MCF 10A (cell line): ENCODE results near the gene SYT5. TPM values are rescaled to one million over a fixed set of nuclear protein-coding genes. Genes with fewer than 3 reads are reported as not detected.
"Not testable (repeated sequence)": the region's sequence is repeated elsewhere in the genome, so short reads cannot be mapped to it uniquely, and the experiment has no call there.

Experiments
- BruUV-seq: library from RNA; stranded (reverse); fragments of 400-500 nt; replicated peaks from 2 replicates; lab custom pipeline; 2021; lab: Mats Ljungman, UMichigan
- CTCF ChIA-PET: fragments of 300-600 bp; sonication (Branson Sonifier 250); formaldehyde crosslinking; extraction: SDS; loops from one replicate; lab custom pipeline; 2021; ENCODE audit warnings: antibody characterized with exemption, inconsistent platforms; lab: Yijun Ruan, JAX
- POLR2A ChIA-PET: fragments of 300-600, 350-650 bp; sonication (Branson Sonifier 250); formaldehyde crosslinking; extraction: SDS; loops from one replicate; lab custom pipeline; 2020; ENCODE audit warnings: antibody characterized with exemption, inconsistent platforms; lab: Yijun Ruan, JAX
- DNase-seq: peaks from one replicate; pipeline ENCODE4 v3.0.0-alpha.2; 2018; ENCODE audit not compliant: unreplicated experiment
- H3K27ac Mint-ChIP-seq: one replicate; pipeline ENCODE4 v1.8.0; 2022; ENCODE audit warnings: mild to moderate bottlenecking, low read depth, mixed read lengths; ENCODE audit not compliant: unreplicated experiment
- H3K27me3 Mint-ChIP-seq: one replicate; pipeline ENCODE4 v1.8.0; 2022; ENCODE audit warnings: mixed read lengths; ENCODE audit not compliant: insufficient read depth, unreplicated experiment
- H3K36me3 Mint-ChIP-seq: one replicate; pipeline ENCODE4 v1.8.0; 2022; ENCODE audit warnings: mild to moderate bottlenecking, moderate library complexity, mixed read lengths; ENCODE audit not compliant: insufficient read depth, unreplicated experiment
- H3K4me1 Mint-ChIP-seq: one replicate; pipeline ENCODE4 v1.8.0; 2022; ENCODE audit warnings: mixed read lengths; ENCODE audit not compliant: insufficient read depth, unreplicated experiment
- H3K4me3 Mint-ChIP-seq: one replicate; pipeline ENCODE4 v1.8.0; 2022; ENCODE audit warnings: mild to moderate bottlenecking, moderate library complexity, mixed read lengths; ENCODE audit not compliant: unreplicated experiment
- H3K9me3 Mint-ChIP-seq: one replicate; pipeline ENCODE4 v1.8.0; 2022; ENCODE audit warnings: mixed read lengths; ENCODE audit not compliant: unreplicated experiment
- intact Hi-C: fragments of 100-400 bp; cut with micrococcal nuclease; formaldehyde crosslinking; loops from 2 replicates; pipeline ENCODE4 v1.14.1; 2022
- total RNA-seq: library from RNA; stranded (reverse); gene quantifications from 2 replicates; pipeline ENCODE4 v1.2.3, GENCODE V29; 2022
- TF ChIP-seq, protein P1 (sequence below): fragments of 200-600 bp; IDR thresholded peaks from one replicate; pipeline ENCODE4 v1.8.0; 2022; ENCODE audit warnings: antibody characterized with exemption, mild to moderate bottlenecking; ENCODE audit not compliant: unreplicated experiment

SYT5 gene
- total RNA-seq, 1 experiment from 2014 or later = not detected

DNA sequence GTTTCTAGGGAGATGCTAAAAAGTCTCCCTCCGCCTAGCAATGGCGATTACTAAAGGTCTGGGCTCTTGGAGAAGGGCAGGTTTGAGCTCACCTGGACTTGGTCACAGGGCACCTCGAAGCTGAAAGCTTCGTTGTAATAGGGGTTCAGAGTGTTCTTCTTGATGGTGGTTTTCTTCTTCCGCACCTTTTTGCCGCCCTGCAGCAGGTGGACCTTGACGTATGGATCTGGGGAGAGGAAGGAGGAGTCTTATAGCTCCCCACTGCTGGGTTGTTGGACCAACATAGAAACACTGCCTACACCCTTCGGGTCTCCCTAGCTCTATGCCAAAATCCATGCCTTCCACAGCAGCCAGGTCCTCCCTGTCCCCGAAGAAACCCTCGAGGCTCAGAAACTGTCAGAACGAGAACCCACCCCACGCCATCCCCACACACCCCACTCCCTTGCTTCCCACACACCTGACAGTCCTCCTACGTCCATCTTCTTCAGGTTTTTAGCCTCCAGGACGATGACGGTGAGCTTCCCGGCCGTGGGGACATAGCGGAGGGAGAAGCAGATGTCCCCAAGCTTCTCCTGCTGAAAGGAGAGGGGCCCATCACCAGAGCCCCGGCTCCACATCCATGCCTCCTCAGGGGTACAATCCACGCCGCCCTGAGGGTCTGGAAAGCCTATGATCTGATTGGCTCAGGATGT, 5.5 kb downstream of the SYT5 start:
- H3K4me3 Mint-ChIP-seq = peak overlapping the region; percentile 74
- TF ChIP-seq, protein P1, sequence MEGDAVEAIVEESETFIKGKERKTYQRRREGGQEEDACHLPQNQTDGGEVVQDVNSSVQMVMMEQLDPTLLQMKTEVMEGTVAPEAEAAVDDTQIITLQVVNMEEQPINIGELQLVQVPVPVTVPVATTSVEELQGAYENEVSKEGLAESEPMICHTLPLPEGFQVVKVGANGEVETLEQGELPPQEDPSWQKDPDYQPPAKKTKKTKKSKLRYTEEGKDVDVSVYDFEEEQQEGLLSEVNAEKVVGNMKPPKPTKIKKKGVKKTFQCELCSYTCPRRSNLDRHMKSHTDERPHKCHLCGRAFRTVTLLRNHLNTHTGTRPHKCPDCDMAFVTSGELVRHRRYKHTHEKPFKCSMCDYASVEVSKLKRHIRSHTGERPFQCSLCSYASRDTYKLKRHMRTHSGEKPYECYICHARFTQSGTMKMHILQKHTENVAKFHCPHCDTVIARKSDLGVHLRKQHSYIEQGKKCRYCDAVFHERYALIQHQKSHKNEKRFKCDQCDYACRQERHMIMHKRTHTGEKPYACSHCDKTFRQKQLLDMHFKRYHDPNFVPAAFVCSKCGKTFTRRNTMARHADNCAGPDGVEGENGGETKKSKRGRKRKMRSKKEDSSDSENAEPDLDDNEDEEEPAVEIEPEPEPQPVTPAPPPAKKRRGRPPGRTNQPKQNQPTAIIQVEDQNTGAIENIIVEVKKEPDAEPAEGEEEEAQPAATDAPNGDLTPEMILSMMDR = no peak
- peaks cover 17% of the 10 kb centered on the region for H3K4me1 Mint-ChIP-seq
- intact Hi-C loops = no loop called here
- peaks cover under 1% of the 10 kb centered on the region for H3K27me3 Mint-ChIP-seq
- no peak overlapping the region for H3K27ac Mint-ChIP-seq
- ChIA-PET CTCF (interaction anchor here (1.0 to 1.2 kb wide), 2 partner anchors 34 to 244 kb away, joined by 3 to 5 read pairs; no protein-coding TSS in a partner anchor), POLR2A (interaction anchor here (0.7 to 1.3 kb wide), 2 partner anchors 14 to 84 kb away, joined by 3 read pairs; partner anchors contain the start of gene PPP6R1)
- peaks cover 7% of the 10 kb centered on the region for H3K36me3 Mint-ChIP-seq
- no TSS peak for BruUV-seq
- no peak for DNase-seq
- no peaks in the 10 kb centered on the region for H3K9me3 Mint-ChIP-seq

GRCh38 chr19:55173714-55174409, 6.2 kb downstream of the SYT5 start:
- TF ChIP-seq, protein P1 = no peak
- Mint-ChIP-seq H3K36me3 (peaks cover 7% of the 10 kb centered on the region), H3K9me3 (no peaks in the 10 kb centered on the region), H3K4me1 (peaks cover 14% of the 10 kb centered on the region), H3K27me3 (no peaks in the 10 kb centered on the region), H3K4me3 (peak overlapping the region; percentile 74), H3K27ac (no peak overlapping the region)
- POLR2A ChIA-PET = interaction anchor here (0.6 to 1.3 kb wide), 3 partner anchors 9 to 85 kb away, joined by 3 read pairs; partner anchors contain the start of gene PPP6R1
- CTCF ChIA-PET = interaction anchor here (0.6 to 1.2 kb wide), 3 partner anchors 33 to 244 kb away, joined by 3 to 5 read pairs (median 3); no protein-coding TSS in a partner anchor
- intact Hi-C loops = no loop called here
- no TSS peak for BruUV-seq
- peak; percentile 67 for DNase-seq

DNA sequence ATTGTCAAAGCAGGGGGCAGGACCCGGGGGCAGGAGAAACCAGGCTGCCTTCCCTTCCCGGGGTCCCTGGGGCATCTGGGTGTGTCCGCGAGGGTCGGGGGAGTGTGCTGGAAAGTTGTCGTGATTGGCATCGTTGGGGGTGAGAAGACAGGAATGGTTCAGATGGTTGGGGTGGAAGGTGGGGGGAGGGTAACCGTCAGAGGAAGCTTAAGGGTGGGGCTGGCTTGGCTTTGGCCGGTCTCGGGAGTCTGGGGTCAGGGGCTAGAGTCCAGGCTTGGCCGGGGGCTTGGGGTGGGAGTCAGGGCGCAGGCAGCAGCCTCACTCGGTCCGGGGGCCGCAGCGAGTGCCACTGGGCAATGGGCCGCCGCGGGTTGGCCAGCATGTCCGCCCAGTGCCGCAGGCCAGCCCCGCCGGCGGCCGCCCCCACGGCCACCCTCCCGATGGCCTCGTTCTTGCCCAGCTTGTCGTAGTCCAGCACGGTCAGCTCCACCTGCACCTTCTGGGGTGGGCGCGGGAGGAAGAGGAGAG, 6.8 kb downstream of the SYT5 start:
- ChIA-PET CTCF (interaction anchor here (0.6 kb wide), 1 partner anchor 79 kb away, joined by 3 read pairs; no protein-coding TSS in a partner anchor), POLR2A (interaction anchor here (0.6 kb wide), 1 partner anchor 10 kb away, joined by 3 read pairs; no protein-coding TSS in a partner anchor)
- H3K27me3 Mint-ChIP-seq = no peaks in the 10 kb centered on the region
- TF ChIP-seq, protein P1 = no peak
- H3K4me3 Mint-ChIP-seq = peak overlapping the region; percentile 74
- BruUV-seq = no TSS peak
- peak overlapping the region; percentile 68 for H3K27ac Mint-ChIP-seq
- intact Hi-C loops = no loop called here
- H3K9me3 Mint-ChIP-seq = no peaks in the 10 kb centered on the region
- peaks cover 11% of the 10 kb centered on the region for H3K4me1 Mint-ChIP-seq
- no peak for DNase-seq
- H3K36me3 Mint-ChIP-seq = peaks cover 7% of the 10 kb centered on the region

DNA sequence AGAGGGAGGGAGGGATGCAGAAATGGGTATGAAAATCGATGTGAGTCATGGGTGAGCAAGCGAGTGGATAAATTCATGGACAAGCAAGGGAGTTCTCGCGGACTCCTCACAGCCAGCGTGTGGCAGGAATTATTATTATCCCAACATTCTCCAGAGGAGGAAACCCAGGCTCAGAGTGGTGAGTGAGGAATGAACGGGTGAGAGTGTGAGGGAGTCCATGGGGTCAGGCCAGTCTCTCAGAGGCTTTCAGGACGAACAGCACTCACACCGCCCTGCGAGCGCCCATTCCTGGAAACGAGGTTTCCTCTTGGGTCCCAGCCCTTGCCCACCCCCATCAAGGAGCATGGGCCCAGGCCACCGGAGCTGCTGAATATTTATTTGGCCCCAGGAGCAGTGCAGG, 7.3 kb downstream of the SYT5 start:
- Mint-ChIP-seq H3K27me3 (no peaks in the 10 kb centered on the region), H3K4me3 (peak overlapping the region; percentile 74), H3K4me1 (peaks cover 10% of the 10 kb centered on the region), H3K27ac (peak overlapping the region; percentile 68), H3K36me3 (peaks cover 7% of the 10 kb centered on the region), H3K9me3 (no peaks in the 10 kb centered on the region)
- BruUV-seq = no TSS peak
- TF ChIP-seq, protein P1 = no peak
- ChIA-PET POLR2A (interaction anchor here (0.7 kb wide), 1 partner anchor 8 kb away, joined by 3 read pairs; no protein-coding TSS in a partner anchor), CTCF (no interaction called here)
- intact Hi-C loops = no loop called here
- no peak for DNase-seq

- H3K9me3 Mint-ChIP-seq, H3K27me3 Mint-ChIP-seq, intact Hi-C loops, DNase-seq, CTCF ChIA-PET, H3K4me1 Mint-ChIP-seq, BruUV-seq, H3K36me3 Mint-ChIP-seq: not testable (repeated sequence)
- POLR2A ChIA-PET = interaction anchor here (0.6 to 0.7 kb wide), 2 partner anchors 8 to 184 kb away, joined by 3 read pairs; no protein-coding TSS in a partner anchor
- Mint-ChIP-seq H3K27ac (peak overlapping the region; percentile 68), H3K4me3 (peak overlapping the region; percentile 74)
Observed at GRCh38 chr19:55172318-55172717, 7.8 kb downstream of the SYT5 start.
